ENCODE measurements around the gene SIK3. TPM values are rescaled to one million over a fixed set of nuclear protein-coding genes. Genes with fewer than 3 reads are reported as not detected.

Gene SIK3
- total RNA-seq, 1 experiment from 2014 or later = 17.4 TPM

DNA sequence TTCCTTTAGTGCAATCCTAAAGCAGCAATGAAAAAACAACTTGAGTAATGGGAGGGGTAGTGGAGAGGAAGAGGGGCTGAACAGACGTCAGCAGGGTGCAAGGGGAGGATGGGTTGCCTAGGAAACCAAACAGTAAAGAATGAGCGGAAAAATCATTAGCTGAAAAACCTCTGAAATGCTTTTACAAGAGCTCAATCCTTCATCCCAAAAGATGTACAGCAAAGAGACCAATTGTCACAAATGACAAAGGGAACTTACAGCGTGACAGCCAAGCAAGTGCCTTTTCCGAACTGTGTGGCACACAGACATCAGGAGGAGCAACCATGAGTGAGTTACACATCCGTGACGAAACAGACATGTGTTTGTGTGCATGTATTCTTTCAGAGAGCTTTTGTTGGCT is 104.6 kb downstream of the SIK3 start:
- H3K27ac Mint-ChIP-seq (ENCODE audit: unreplicated experiment) = no peak overlapping the region
- no peak for DNase-seq
- H3K9me3 Mint-ChIP-seq (ENCODE audit: low read depth, unreplicated experiment) = no peaks in the 10 kb centered on the region
- H3K27me3 Mint-ChIP-seq (ENCODE audit: unreplicated experiment) = no peaks in the 10 kb centered on the region
- no peak for TF ChIP-seq CTCF (IDR thresholded peaks at IDR 0.05; ENCODE audit: unreplicated experiment)
- no peaks in the 10 kb centered on the region for H3K36me3 Mint-ChIP-seq (ENCODE audit: insufficient read depth, unreplicated experiment)
- intact Hi-C loops (cut with micrococcal nuclease; ENCODE audit: unreplicated experiment) = no loop called here
- no TSS peak for BruUV-seq (replicated peaks)
- no peak overlapping the region for H3K4me3 Mint-ChIP-seq (ENCODE audit: low read depth, unreplicated experiment)
- CTCF ChIA-PET = no interaction called here
- peaks cover 20% of the 10 kb centered on the region for H3K4me1 Mint-ChIP-seq (ENCODE audit: low read depth, unreplicated experiment)

GRCh38 chr11:116991491-116991890 is 106.7 kb downstream of the SIK3 start:
- no peak for DNase-seq
- CTCF ChIA-PET = no interaction called here
- BruUV-seq (replicated peaks) = no TSS peak
- no peak for TF ChIP-seq CTCF (IDR thresholded peaks at IDR 0.05; ENCODE audit: unreplicated experiment)
- Mint-ChIP-seq H3K27ac (ENCODE audit: unreplicated experiment) (no peak overlapping the region), H3K27me3 (ENCODE audit: unreplicated experiment) (no peaks in the 10 kb centered on the region), H3K36me3 (ENCODE audit: insufficient read depth, unreplicated experiment) (no peaks in the 10 kb centered on the region), H3K4me1 (ENCODE audit: low read depth, unreplicated experiment) (peaks cover 25% of the 10 kb centered on the region), H3K9me3 (ENCODE audit: low read depth, unreplicated experiment) (no peaks in the 10 kb centered on the region), H3K4me3 (ENCODE audit: low read depth, unreplicated experiment) (no peak overlapping the region)
- intact Hi-C loops (cut with micrococcal nuclease; ENCODE audit: unreplicated experiment) = no loop called here

- peaks cover 31% of the 10 kb centered on the region for H3K4me1 Mint-ChIP-seq (ENCODE audit: low read depth, unreplicated experiment)
- no peaks in the 10 kb centered on the region for H3K9me3 Mint-ChIP-seq (ENCODE audit: low read depth, unreplicated experiment)
- no peak for DNase-seq
- no TSS peak for BruUV-seq (replicated peaks)
- no peaks in the 10 kb centered on the region for H3K36me3 Mint-ChIP-seq (ENCODE audit: insufficient read depth, unreplicated experiment)
- intact Hi-C loops (cut with micrococcal nuclease; ENCODE audit: unreplicated experiment) = no loop called here
- H3K27me3 Mint-ChIP-seq (ENCODE audit: unreplicated experiment) = no peaks in the 10 kb centered on the region
- H3K4me3 Mint-ChIP-seq (ENCODE audit: low read depth, unreplicated experiment) = no peak overlapping the region
- CTCF ChIA-PET = no interaction called here
- TF ChIP-seq CTCF (IDR thresholded peaks at IDR 0.05; ENCODE audit: unreplicated experiment) = no peak
- H3K27ac Mint-ChIP-seq (ENCODE audit: unreplicated experiment) = no peak overlapping the region
These were observed 107.4 kb downstream of the SIK3 start for GRCh38 chr11:116990811-116991210.

DNA sequence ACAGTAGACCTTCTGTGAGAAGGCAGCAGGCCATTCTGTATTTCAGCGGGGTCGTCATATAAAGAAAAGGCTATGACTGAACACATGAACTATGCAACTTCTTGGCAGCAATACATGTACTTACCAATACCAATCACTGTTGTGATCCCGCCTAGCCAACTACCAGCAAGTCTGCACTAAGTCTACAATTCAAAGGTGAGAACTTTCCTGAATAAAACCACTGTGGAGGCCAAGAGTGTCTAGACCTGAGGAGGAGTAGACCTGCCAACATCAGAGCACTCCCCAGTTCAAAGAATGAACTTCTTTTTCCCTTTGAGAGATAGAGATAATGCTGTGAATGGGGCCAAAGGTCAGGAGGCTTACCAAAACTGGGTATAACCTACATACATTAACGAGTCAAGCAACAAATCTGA is 108.2 kb downstream of the SIK3 start:
- intact Hi-C loops (cut with micrococcal nuclease; ENCODE audit: unreplicated experiment) = no loop called here
- Mint-ChIP-seq H3K27me3 (ENCODE audit: unreplicated experiment) (no peaks in the 10 kb centered on the region), H3K36me3 (ENCODE audit: insufficient read depth, unreplicated experiment) (no peaks in the 10 kb centered on the region), H3K27ac (ENCODE audit: unreplicated experiment) (no peak overlapping the region), H3K9me3 (ENCODE audit: low read depth, unreplicated experiment) (no peaks in the 10 kb centered on the region), H3K4me1 (ENCODE audit: low read depth, unreplicated experiment) (peaks cover 31% of the 10 kb centered on the region), H3K4me3 (ENCODE audit: low read depth, unreplicated experiment) (no peak overlapping the region)
- CTCF ChIA-PET = no interaction called here
- BruUV-seq (replicated peaks) = no TSS peak
- TF ChIP-seq CTCF (IDR thresholded peaks at IDR 0.05; ENCODE audit: unreplicated experiment) = no peak
- DNase-seq = peak; percentile 0

GRCh38 chr11:116989184-116989583 is 109.0 kb downstream of the SIK3 start:
- no peak for DNase-seq
- no peak overlapping the region for H3K4me3 Mint-ChIP-seq (ENCODE audit: low read depth, unreplicated experiment)
- BruUV-seq (replicated peaks) = no TSS peak
- intact Hi-C loops (cut with micrococcal nuclease; ENCODE audit: unreplicated experiment) = no loop called here
- TF ChIP-seq CTCF (IDR thresholded peaks at IDR 0.05; ENCODE audit: unreplicated experiment) = no peak
- no peak overlapping the region for H3K27ac Mint-ChIP-seq (ENCODE audit: unreplicated experiment)
- peaks cover 31% of the 10 kb centered on the region for H3K4me1 Mint-ChIP-seq (ENCODE audit: low read depth, unreplicated experiment)
- H3K36me3 Mint-ChIP-seq (ENCODE audit: insufficient read depth, unreplicated experiment) = no peaks in the 10 kb centered on the region
- H3K9me3 Mint-ChIP-seq (ENCODE audit: low read depth, unreplicated experiment) = no peaks in the 10 kb centered on the region
- CTCF ChIA-PET = no interaction called here
- H3K27me3 Mint-ChIP-seq (ENCODE audit: unreplicated experiment) = no peaks in the 10 kb centered on the region
